HG02981 (cell line): Measurements from ENCODE around the gene ZNF317.
"Not testable (repeated sequence)": the region's sequence is repeated elsewhere in the genome, so short reads cannot be mapped to it uniquely, and the experiment has no call there.

Experiments
- ATAC-seq: cut with Tn5 transposase; IDR thresholded peaks from one replicate; pipeline ENCODE4 v1.9.1; 2021; ENCODE audit warnings: mild to moderate bottlenecking, moderate library complexity; ENCODE audit not compliant: unreplicated experiment

The ZNF317 gene

GRCh38 chr19:9171393-9171991 lies 31.3 kb downstream of the ZNF317 start:
- ATAC-seq, result no peak

- no peak for ATAC-seq
Measured at GRCh38 chr19:9175326-9175725, 35.1 kb downstream of the ZNF317 start.

- no peak for ATAC-seq
Measured at GRCh38 chr19:9178901-9179300, 38.7 kb downstream of the ZNF317 start, which contains the start of gene OR7D2. OR7D2 (plus strand) TSS chr19:9178979; CDS start chr19:9185782, 6,803 bp downstream.

GRCh38 chr19:9183000-9183399 lies 42.8 kb downstream of the ZNF317 start:
- no peak for ATAC-seq

GRCh38 chr19:9187191-9187590 lies 47.0 kb downstream of the ZNF317 start:
- ATAC-seq, result no peak

- ATAC-seq, result no peak
Measured at GRCh38 chr19:9189535-9189934, 49.3 kb downstream of the ZNF317 start.

- ATAC-seq, result not testable (repeated sequence)
Measured at GRCh38 chr19:9198044-9198443, 57.8 kb downstream of the ZNF317 start.

- ATAC-seq, result no peak
Measured at GRCh38 chr19:9205501-9206113, 65.4 kb downstream of the ZNF317 start.
